IPS-15b (cell line): ENCODE results near the gene CSTF2T.

Experiments used
- H3K27me3 ChIP-seq: one replicate; pipeline ENCODE4 v1.6.1; 2013; ENCODE audit warnings: low read length; ENCODE audit not compliant: control insufficient read depth, insufficient read depth
- H3K36me3 ChIP-seq: one replicate; pipeline ENCODE4 v1.6.1; 2013; ENCODE audit warnings: low read length; ENCODE audit not compliant: control insufficient read depth, insufficient read depth
- H3K4me1 ChIP-seq: one replicate; pipeline ENCODE4 v1.6.1; 2013; ENCODE audit warnings: mild to moderate bottlenecking, low read length; ENCODE audit not compliant: control insufficient read depth, insufficient read depth
- H3K4me3 ChIP-seq: one replicate; pipeline ENCODE4 v1.5.1; 2013; ENCODE audit warnings: low read depth, low read length
- H3K9ac ChIP-seq: one replicate; pipeline ENCODE4 v1.6.1; 2013; ENCODE audit warnings: low read depth, mild to moderate bottlenecking, low read length
- H3K9me3 ChIP-seq: one replicate; pipeline ENCODE4 v1.6.1; 2013; ENCODE audit warnings: mild to moderate bottlenecking, low read length; ENCODE audit not compliant: control insufficient read depth, insufficient read depth

Gene CSTF2T

GRCh38 chr10:51667678-51668335 is 31.6 kb downstream of the CSTF2T start:
- no peaks in the 10 kb centered on the region for H3K27me3 ChIP-seq

DNA sequence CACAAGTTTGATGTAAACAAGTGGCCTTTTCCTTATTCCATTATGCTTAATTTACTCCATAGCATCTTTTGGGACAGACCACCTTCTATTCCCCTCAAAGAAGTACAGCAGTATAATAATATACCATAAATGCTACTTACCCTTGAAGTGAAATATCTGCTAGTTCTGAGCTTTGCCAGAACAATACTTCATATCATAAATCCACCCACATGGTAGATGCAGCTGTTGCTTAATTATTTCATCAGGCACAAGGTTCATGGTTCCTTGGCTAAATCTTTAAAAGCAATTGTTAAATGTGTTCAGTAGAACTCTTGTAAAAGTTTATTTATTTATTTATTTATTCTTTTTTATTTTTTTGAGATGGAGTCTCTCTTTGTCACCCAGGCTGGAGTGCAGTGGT is 32.9 kb downstream of the CSTF2T start:
- no peaks in the 10 kb centered on the region for H3K27me3 ChIP-seq
- H3K9ac ChIP-seq: no peak overlapping the region
- no peaks in the 10 kb centered on the region for H3K36me3 ChIP-seq
- no peaks in the 10 kb centered on the region for H3K9me3 ChIP-seq
- no peak overlapping the region for H3K4me3 ChIP-seq
- H3K4me1 ChIP-seq: no peaks in the 10 kb centered on the region

More at GRCh38 chr10:51667678-51668335, 31.6 kb downstream of the CSTF2T start:
- Histone ChIP-seq H3K9me3 (no peaks in the 10 kb centered on the region), H3K36me3 (no peaks in the 10 kb centered on the region), H3K9ac (no peak overlapping the region), H3K4me1 (no peaks in the 10 kb centered on the region), H3K4me3 (no peak overlapping the region)

GRCh38 chr10:51663086-51663485 is 36.3 kb downstream of the CSTF2T start:
- Histone ChIP-seq H3K27me3 (no peaks in the 10 kb centered on the region), H3K9me3 (no peaks in the 10 kb centered on the region), H3K4me1 (no peaks in the 10 kb centered on the region), H3K4me3 (no peak overlapping the region), H3K9ac (no peak overlapping the region), H3K36me3 (no peaks in the 10 kb centered on the region)

DNA sequence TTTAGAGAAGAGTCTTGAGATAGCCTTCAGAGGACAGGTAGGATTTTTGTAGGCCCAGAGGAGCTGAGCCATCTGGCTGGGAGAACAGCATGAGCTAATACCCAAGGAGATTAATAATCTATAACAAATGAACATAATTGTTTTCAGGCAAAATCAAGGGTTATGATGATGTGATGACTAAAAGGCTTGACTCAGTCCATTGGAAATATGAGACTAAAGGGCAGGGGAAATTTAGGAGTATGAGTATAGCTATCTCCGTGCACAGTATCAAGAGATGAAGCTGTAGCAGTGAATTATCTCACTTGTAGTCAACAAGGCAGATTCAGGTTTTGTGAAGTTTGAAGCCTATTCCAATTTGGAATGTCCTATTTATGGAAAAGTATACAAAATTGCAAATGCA is 40.1 kb downstream of the CSTF2T start:
- no peak overlapping the region for H3K4me3 ChIP-seq
- no peaks in the 10 kb centered on the region for H3K27me3 ChIP-seq
- no peak overlapping the region for H3K9ac ChIP-seq
- H3K4me1 ChIP-seq: no peaks in the 10 kb centered on the region
- H3K9me3 ChIP-seq: no peaks in the 10 kb centered on the region
- no peaks in the 10 kb centered on the region for H3K36me3 ChIP-seq

DNA sequence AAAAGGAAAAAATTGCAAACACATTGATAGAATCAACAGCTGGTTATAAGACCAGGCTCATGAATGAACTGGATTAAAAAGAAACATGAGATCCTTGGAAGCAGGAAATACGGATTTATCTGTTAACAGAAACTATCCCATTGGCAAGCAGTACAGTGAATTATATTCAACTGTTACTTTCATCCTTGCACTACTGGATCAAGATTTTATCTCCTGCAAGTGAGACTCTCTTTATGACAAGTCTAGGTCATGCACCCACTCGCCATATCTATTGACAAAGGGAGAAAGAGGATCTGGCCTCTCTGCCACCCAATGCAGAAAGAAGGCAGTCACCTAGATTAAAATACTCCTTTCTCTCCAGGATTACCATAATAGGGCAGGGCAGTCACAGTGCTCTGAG is 41.4 kb downstream of the CSTF2T start:
- no peaks in the 10 kb centered on the region for H3K4me1 ChIP-seq
- no peaks in the 10 kb centered on the region for H3K36me3 ChIP-seq
- no peak overlapping the region for H3K4me3 ChIP-seq
- H3K27me3 ChIP-seq: no peaks in the 10 kb centered on the region
- H3K9me3 ChIP-seq: no peaks in the 10 kb centered on the region
- no peak overlapping the region for H3K9ac ChIP-seq

DNA sequence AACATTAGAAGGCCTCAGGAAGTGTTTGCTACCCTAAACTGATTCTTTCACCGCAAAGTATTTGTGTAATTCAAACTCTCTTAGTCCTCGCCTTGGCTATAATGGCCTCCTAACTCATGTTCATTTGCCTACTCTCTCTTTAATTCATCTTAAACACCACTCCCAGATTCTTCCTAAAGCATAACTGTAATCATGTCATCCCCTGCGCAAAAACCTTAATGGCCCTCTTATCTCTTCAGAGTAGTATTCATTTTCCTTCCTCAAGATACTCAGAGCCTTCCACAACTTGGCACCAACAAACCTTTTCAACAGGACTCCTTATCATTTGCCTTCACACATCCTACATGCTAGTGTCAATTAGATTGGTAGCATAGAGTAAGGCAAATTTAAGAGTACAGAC is 42.9 kb downstream of the CSTF2T start:
- Histone ChIP-seq H3K9me3 (no peaks in the 10 kb centered on the region), H3K27me3 (no peaks in the 10 kb centered on the region), H3K4me1 (no peaks in the 10 kb centered on the region), H3K9ac (no peak overlapping the region), H3K4me3 (no peak overlapping the region), H3K36me3 (no peaks in the 10 kb centered on the region)

GRCh38 chr10:51654918-51655317 is 44.5 kb downstream of the CSTF2T start:
- Histone ChIP-seq H3K4me3 (no peak overlapping the region), H3K27me3 (no peaks in the 10 kb centered on the region), H3K4me1 (no peaks in the 10 kb centered on the region), H3K9ac (no peak overlapping the region), H3K9me3 (no peaks in the 10 kb centered on the region), H3K36me3 (no peaks in the 10 kb centered on the region)

GRCh38 chr10:51653025-51653424 is 46.4 kb downstream of the CSTF2T start:
- Histone ChIP-seq H3K27me3 (no peaks in the 10 kb centered on the region), H3K9ac (no peak overlapping the region), H3K9me3 (no peaks in the 10 kb centered on the region), H3K4me3 (no peak overlapping the region), H3K4me1 (no peaks in the 10 kb centered on the region), H3K36me3 (no peaks in the 10 kb centered on the region)

DNA sequence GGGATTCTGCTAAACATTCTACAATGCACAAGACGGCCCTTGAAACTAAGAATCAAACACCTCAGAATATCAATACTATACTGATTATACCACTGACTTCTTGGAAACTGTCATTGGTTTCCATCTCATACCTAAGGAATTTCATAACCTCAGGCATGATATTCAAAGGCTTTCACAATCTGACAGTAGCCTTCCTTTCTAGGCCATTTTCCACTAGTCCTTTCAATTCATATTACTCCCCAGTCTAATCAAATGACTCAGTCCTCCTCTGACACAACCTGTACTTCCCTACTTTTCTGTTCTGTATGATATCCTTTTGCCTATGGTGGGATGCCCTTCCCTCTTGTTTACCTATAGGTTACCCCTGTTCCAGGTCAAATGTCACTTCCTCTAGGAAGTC is 48.3 kb downstream of the CSTF2T start:
- H3K4me3 ChIP-seq: no peak overlapping the region
- H3K4me1 ChIP-seq: no peaks in the 10 kb centered on the region
- H3K9ac ChIP-seq: no peak overlapping the region
- H3K27me3 ChIP-seq: no peaks in the 10 kb centered on the region
- H3K9me3 ChIP-seq: no peaks in the 10 kb centered on the region
- no peaks in the 10 kb centered on the region for H3K36me3 ChIP-seq

GRCh38 chr10:51649064-51649463 is 50.3 kb downstream of the CSTF2T start:
- Histone ChIP-seq H3K27me3 (no peaks in the 10 kb centered on the region), H3K4me1 (no peaks in the 10 kb centered on the region), H3K36me3 (no peaks in the 10 kb centered on the region), H3K9ac (no peak overlapping the region), H3K4me3 (no peak overlapping the region), H3K9me3 (no peaks in the 10 kb centered on the region)
